GM23338 (cell line): Measurements from ENCODE around the gene SYNPO2L. TPM values are rescaled to one million over a fixed set of nuclear protein-coding genes. Genes with fewer than 3 reads are reported as not detected.

ENCODE experiments used
- ATAC-seq: fragments of 200-7000 bp; cut with Tn5 transposase; 3 replicates; pipeline ENCODE4 v1.9.1; 2020
- DNase-seq: peaks from one replicate; pipeline ENCODE4 v3.0.0-alpha.2; 2015; ENCODE audit warnings: low spot score
- H2AFZ ChIP-seq: fragments of 200-600 bp; sonication (generic); 2 replicates; pipeline ENCODE4 v1.8.0; 2016; ENCODE audit warnings: antibody characterized with exemption, mild to moderate bottlenecking, moderate library complexity
- H3F3A ChIP-seq: fragments of 200-600 bp; sonication (generic); replicated peaks from 2 replicates; pipeline ENCODE4 v1.8.0; 2017; ENCODE audit warnings: antibody characterized with exemption, mixed run types, low read depth
- H3K27ac ChIP-seq: fragments of 200-600 bp; sonication (generic); 2 replicates; pipeline ENCODE4 v1.6.1; 2016; ENCODE audit warnings: low read depth
- H3K27me3 ChIP-seq: fragments of 200-600 bp; sonication (generic); 2 replicates; pipeline ENCODE4 v1.8.0; 2016; ENCODE audit warnings: mild to moderate bottlenecking, mixed run types, moderate library complexity; ENCODE audit not compliant: insufficient read depth
- H3K36me3 ChIP-seq: fragments of 200-600 bp; sonication (generic); 2 replicates; pipeline ENCODE4 v1.8.0; 2016; ENCODE audit warnings: mild to moderate bottlenecking; ENCODE audit not compliant: insufficient read depth
- H3K4me1 ChIP-seq: fragments of 200-600 bp; sonication (generic); 2 replicates; pipeline ENCODE4 v1.8.0; 2016; ENCODE audit warnings: mild to moderate bottlenecking, moderate library complexity; ENCODE audit not compliant: insufficient read depth
- H3K4me2 ChIP-seq: fragments of 200-600 bp; sonication (generic); 2 replicates; pipeline ENCODE4 v1.7.1; 2017; ENCODE audit warnings: mixed run types
- H3K4me3 ChIP-seq: fragments of 200-600 bp; sonication (generic); 2 replicates; pipeline ENCODE4 v1.6.1; 2016; ENCODE audit warnings: mixed run types
- H3K79me2 ChIP-seq: fragments of 200-600 bp; sonication (generic); replicated peaks from 2 replicates; pipeline ENCODE4 v1.8.0; 2017; ENCODE audit warnings: mild to moderate bottlenecking; ENCODE audit not compliant: insufficient read depth
- H3K9me2 ChIP-seq: fragments of 200-600 bp; sonication (generic); 2 replicates; pipeline ENCODE4 v1.8.0; 2017; ENCODE audit not compliant: insufficient read depth
- H4K20me1 ChIP-seq: fragments of 200-600 bp; sonication (generic); replicated peaks from 2 replicates; pipeline ENCODE4 v1.8.0; 2017; ENCODE audit warnings: mild to moderate bottlenecking; ENCODE audit not compliant: insufficient read depth
- H3K27ac Mint-ChIP-seq: 2 replicates; pipeline ENCODE4 v1.8.0; 2020; ENCODE audit warnings: inconsistent platforms, mild to moderate bottlenecking, moderate library complexity, mixed read lengths
- H3K27me3 Mint-ChIP-seq: 3 replicates; pipeline ENCODE4 v1.8.0; 2022; ENCODE audit warnings: low read depth, mild to moderate bottlenecking, moderate library complexity, mixed read lengths, inconsistent platforms; ENCODE audit not compliant: insufficient read depth, poor library complexity
- H3K36me3 Mint-ChIP-seq: 3 replicates; pipeline ENCODE4 v1.8.0; 2021; ENCODE audit warnings: low read depth, mild to moderate bottlenecking, inconsistent platforms, moderate library complexity, mixed read lengths
- H3K4me1 Mint-ChIP-seq: 3 replicates; pipeline ENCODE4 v1.8.0; 2020; ENCODE audit warnings: mild to moderate bottlenecking, inconsistent platforms, mixed read lengths
- H3K4me3 Mint-ChIP-seq: 3 replicates; pipeline ENCODE4 v1.8.0; 2021; ENCODE audit warnings: moderate library complexity, mild to moderate bottlenecking, inconsistent platforms, mixed read lengths
- H3K9me3 Mint-ChIP-seq: 3 replicates; pipeline ENCODE4 v1.8.0; 2020; ENCODE audit warnings: moderate library complexity, mild to moderate bottlenecking, inconsistent platforms, mixed read lengths
- CTCF ChIP-seq, 2 experiments: fragments of 200-600 bp in 1 of 2; sonication (generic) in 1 of 2; conservative IDR thresholded peaks; 2 replicates each; pipeline versions ENCODE4 v1.5.1 to v1.6.1; 2016 to 2017; ENCODE audit warnings: antibody characterized with exemption in 2 of 2, low read depth in 2 of 2, mild to moderate bottlenecking in 2 of 2, moderate library complexity in 1 of 2
- ETS1 ChIP-seq: IDR thresholded peaks from 2 replicates; pipeline ENCODE4 v1.6.1; 2016; ENCODE audit warnings: antibody characterized with exemption
- POLR2AphosphoS5 ChIP-seq: IDR thresholded peaks from 2 replicates; pipeline ENCODE4 v1.6.1; 2016; ENCODE audit warnings: antibody characterized with exemption, low read depth
- STAT1 ChIP-seq: IDR thresholded peaks from one replicate; pipeline ENCODE4 v1.6.1; 2016; ENCODE audit warnings: antibody characterized with exemption; ENCODE audit not compliant: unreplicated experiment
- ZNF331 ChIP-seq: fragments of 250-450 bp; sonication (Bioruptor Pico); IDR thresholded peaks from 2 replicates; pipeline ENCODE4 v1.5.0; 2020; ENCODE audit warnings: low read depth, mild to moderate bottlenecking, moderate library complexity
- ZNF462 ChIP-seq: fragments of 250-450 bp; sonication (Bioruptor Pico); IDR thresholded peaks from 2 replicates; pipeline ENCODE4 v1.5.0; 2020; ENCODE audit warnings: mild to moderate bottlenecking, moderate library complexity
- polyA plus RNA-seq: library from polyadenylated mRNA; unstranded; fragments of >200 nt; fragmentation: Nextera tagmentation; extraction: Ambion mirVana; gene quantifications from 2 replicates; pipeline ENCODE4 v1.2.1, GENCODE V29; 2016
- total RNA-seq: library from RNA; depleted of rRNA; stranded (reverse); fragments of >200 nt; shearing (Covaris generic); gene quantifications from 2 replicates; pipeline ENCODE4 v1.2.3, GENCODE V29; 2014

Gene SYNPO2L
- total and polyA plus RNA-seq, 2 experiments from 2014 or later: 0.57 TPM; not detected in 1

- no peak overlapping the region for H3K27ac ChIP-seq
- no peak overlapping the region for H3K4me2 ChIP-seq
- H3K36me3 ChIP-seq: no peaks in the 10 kb centered on the region
- Mint-ChIP-seq H3K27ac (no peak overlapping the region), H3K9me3 (no peaks in the 10 kb centered on the region; the same call in 2 of the 3 replicates), H3K4me3 (no peak overlapping the region), H3K27me3 (peaks cover 7% of the 10 kb centered on the region), H3K36me3 (no peaks in the 10 kb centered on the region; the same call in 2 of the 3 replicates), H3K4me1 (peaks cover 10% of the 10 kb centered on the region)
- H2AFZ ChIP-seq: no peak overlapping the region
- TF ChIP-seq ZNF331 (CRISPR knock-in tag) (no peak), POLR2AphosphoS5 (no peak), CTCF (conservative IDR thresholded peaks at IDR 0.05; ENCODE audit: low read depth in 2 of 2) (peak; percentile 15 to 61; a peak in 3 of 4 replicates), STAT1 (no peak), ZNF462 (no peak), ETS1 (no peak)
- no peaks in the 10 kb centered on the region for H3K4me1 ChIP-seq
- no peaks in the 10 kb centered on the region for H3K27me3 ChIP-seq
- H3K4me3 ChIP-seq: no peak overlapping the region
- no peaks in the 10 kb centered on the region for H3K9me2 ChIP-seq
- no peaks in the 10 kb centered on the region for H3F3A ChIP-seq
- DNase-seq (peak; percentile 40), ATAC-seq (peak; percentile 54)
- H4K20me1 ChIP-seq: no peaks in the 10 kb centered on the region; the same call in 1 of the 2 replicates
- no peaks in the 10 kb centered on the region for H3K79me2 ChIP-seq
Observed at GRCh38 chr10:73653701-73654100, 2.1 kb downstream of the SYNPO2L start.
